PFSK-1 (cell line): Measurements from ENCODE around the gene GRAMD1B.

Experiments used
- FOXP2 ChIP-seq: optimal IDR thresholded peaks from 2 replicates; pipeline ENCODE3; 2011; ENCODE audit warnings: borderline replicate concordance, control low read depth, inconsistent platforms; ENCODE audit not compliant: insufficient read depth; ENCODE audit errors: extremely low read length, extremely low read depth
- POLR2AphosphoS5 ChIP-seq: IDR thresholded peaks from 2 replicates; pipeline ENCODE4 v1.6.1; 2012; ENCODE audit warnings: low read depth, mild to moderate bottlenecking, control low read depth, low read length, moderate library complexity
- TAF1 ChIP-seq: IDR thresholded peaks from 2 replicates; pipeline ENCODE4 v1.6.1; 2012; ENCODE audit warnings: low read length, control low read depth, borderline replicate concordance; ENCODE audit not compliant: insufficient read depth
- TF ChIP-seq, protein P1 (sequence below), 2 experiments: IDR thresholded peaks; 2 replicates each; pipeline versions ENCODE4 v1.6.1 to v1.8.0; 2011 to 2012; ENCODE audit warnings: low read depth in 2 of 2, low read length in 2 of 2, control low read depth in 1 of 2, inconsistent platforms in 1 of 2, mild to moderate bottlenecking in 1 of 2, moderate library complexity in 1 of 2; ENCODE audit not compliant: insufficient read depth in 1 of 2

DNA sequence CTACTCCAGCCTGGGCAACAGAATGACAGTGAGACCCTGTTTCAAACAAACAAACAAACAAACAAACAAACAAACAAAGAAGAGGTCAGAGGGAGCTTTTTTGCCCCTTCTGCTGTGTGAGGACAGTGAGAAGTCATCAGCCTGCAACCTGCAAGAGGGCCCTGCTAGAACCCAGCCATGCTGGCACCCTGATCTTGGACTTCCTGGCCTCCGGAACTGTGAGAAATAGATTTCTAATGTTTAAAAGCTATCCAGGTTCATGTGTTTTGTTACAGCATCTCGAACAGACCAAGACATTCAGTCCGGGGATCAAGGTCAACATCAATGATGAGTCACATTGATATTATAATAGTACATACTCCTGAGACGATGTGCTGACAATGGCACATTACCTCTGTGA lies 41.4 kb upstream of the GRAMD1B start:
- TF ChIP-seq TAF1 (no peak), FOXP2 (no peak), POLR2AphosphoS5 (no peak)
- TF ChIP-seq, protein P1, sequence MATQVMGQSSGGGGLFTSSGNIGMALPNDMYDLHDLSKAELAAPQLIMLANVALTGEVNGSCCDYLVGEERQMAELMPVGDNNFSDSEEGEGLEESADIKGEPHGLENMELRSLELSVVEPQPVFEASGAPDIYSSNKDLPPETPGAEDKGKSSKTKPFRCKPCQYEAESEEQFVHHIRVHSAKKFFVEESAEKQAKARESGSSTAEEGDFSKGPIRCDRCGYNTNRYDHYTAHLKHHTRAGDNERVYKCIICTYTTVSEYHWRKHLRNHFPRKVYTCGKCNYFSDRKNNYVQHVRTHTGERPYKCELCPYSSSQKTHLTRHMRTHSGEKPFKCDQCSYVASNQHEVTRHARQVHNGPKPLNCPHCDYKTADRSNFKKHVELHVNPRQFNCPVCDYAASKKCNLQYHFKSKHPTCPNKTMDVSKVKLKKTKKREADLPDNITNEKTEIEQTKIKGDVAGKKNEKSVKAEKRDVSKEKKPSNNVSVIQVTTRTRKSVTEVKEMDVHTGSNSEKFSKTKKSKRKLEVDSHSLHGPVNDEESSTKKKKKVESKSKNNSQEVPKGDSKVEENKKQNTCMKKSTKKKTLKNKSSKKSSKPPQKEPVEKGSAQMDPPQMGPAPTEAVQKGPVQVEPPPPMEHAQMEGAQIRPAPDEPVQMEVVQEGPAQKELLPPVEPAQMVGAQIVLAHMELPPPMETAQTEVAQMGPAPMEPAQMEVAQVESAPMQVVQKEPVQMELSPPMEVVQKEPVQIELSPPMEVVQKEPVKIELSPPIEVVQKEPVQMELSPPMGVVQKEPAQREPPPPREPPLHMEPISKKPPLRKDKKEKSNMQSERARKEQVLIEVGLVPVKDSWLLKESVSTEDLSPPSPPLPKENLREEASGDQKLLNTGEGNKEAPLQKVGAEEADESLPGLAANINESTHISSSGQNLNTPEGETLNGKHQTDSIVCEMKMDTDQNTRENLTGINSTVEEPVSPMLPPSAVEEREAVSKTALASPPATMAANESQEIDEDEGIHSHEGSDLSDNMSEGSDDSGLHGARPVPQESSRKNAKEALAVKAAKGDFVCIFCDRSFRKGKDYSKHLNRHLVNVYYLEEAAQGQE (IDR thresholded peaks at IDR 0.05; ENCODE audit: insufficient read depth in 1 of 2, low read depth in 2 of 2, low read length in 2 of 2): no peak
